ENCODE results near the gene KLHL3.

DNA sequence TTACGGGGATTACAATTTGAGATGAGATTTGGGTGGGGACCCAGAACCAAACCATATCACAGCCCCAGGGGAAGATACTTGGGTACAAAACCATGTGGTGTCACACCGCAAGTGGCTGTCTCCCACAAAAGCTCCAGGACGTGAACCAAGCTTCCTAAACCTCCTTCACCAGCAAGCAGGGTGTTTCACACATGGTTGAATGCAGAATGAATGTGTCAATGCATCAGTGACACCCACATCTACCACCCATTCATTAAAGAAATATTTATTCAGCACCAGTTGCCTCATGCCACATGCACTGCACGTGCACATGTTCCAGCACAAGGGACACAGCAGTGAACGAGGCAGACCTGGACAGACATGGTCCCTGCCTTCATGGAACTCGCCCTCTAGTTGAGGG, 165.8 kb downstream of the KLHL3 start:
- TF ChIP-seq SP1 (IDR thresholded peaks at IDR 0.05) = no peak
- TF ChIP-seq SUZ12 (IDR thresholded peaks at IDR 0.05) = no peak
- no peak for TF ChIP-seq TARDBP (IDR thresholded peaks at IDR 0.05)
- no peak for TF ChIP-seq CTBP1 (IDR thresholded peaks at IDR 0.05; ENCODE audit: borderline replicate concordance)
- TF ChIP-seq L3MBTL2 (conservative IDR thresholded peaks at IDR 0.05) = peak; percentile 22; the same call in 1 of the 2 replicates
- TF ChIP-seq NFRKB (IDR thresholded peaks at IDR 0.05) = no peak
- TF ChIP-seq BHLHE40 (IDR thresholded peaks at IDR 0.05; ENCODE audit: borderline replicate concordance) = no peak
- no peak for TF ChIP-seq HDGF (IDR thresholded peaks at IDR 0.05; ENCODE audit: borderline replicate concordance)
- TF ChIP-seq ELF4 (IDR thresholded peaks at IDR 0.05) = no peak
- TF ChIP-seq LEF1 (IDR thresholded peaks at IDR 0.05; ENCODE audit: borderline replicate concordance) = no peak
- TF ChIP-seq, protein P1, sequence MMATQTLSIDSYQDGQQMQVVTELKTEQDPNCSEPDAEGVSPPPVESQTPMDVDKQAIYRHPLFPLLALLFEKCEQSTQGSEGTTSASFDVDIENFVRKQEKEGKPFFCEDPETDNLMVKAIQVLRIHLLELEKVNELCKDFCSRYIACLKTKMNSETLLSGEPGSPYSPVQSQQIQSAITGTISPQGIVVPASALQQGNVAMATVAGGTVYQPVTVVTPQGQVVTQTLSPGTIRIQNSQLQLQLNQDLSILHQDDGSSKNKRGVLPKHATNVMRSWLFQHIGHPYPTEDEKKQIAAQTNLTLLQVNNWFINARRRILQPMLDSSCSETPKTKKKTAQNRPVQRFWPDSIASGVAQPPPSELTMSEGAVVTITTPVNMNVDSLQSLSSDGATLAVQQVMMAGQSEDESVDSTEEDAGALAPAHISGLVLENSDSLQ (IDR thresholded peaks at IDR 0.05) = no peak
